ENCODE measurements around the gene AOC1.

Gene AOC1

GRCh38 chr7:150910996-150911422 is 58.7 kb downstream of the AOC1 start:
- DNase-seq (ENCODE audit: low read depth, low spot score): no peak
- TF ChIP-seq SUZ12 (IDR thresholded peaks at IDR 0.05; ENCODE audit: extremely low read depth, insufficient read depth, insufficient read length): no peak
- no peak for TF ChIP-seq YY1 (IDR thresholded peaks at IDR 0.05; ENCODE audit: insufficient read depth, insufficient read length)
- no peak for TF ChIP-seq ZNF274 (IDR thresholded peaks at IDR 0.05; ENCODE audit: low read depth, low read length)
- Histone ChIP-seq H3K36me3 (ENCODE audit: insufficient read depth, insufficient read length, low read length) (no peaks in the 10 kb centered on the region), H3K9ac (ENCODE audit: insufficient read length, low read depth) (no peak overlapping the region), H3K4me3 (ENCODE audit: insufficient read length, low read depth) (no peak overlapping the region), H3K9me3 (ENCODE audit: insufficient read depth, low read length) (no peaks in the 10 kb centered on the region), H3K27me3 (ENCODE audit: insufficient read depth, insufficient read length) (no peaks in the 10 kb centered on the region), H3K4me1 (ENCODE audit: insufficient read depth, insufficient read length) (peaks cover 10% of the 10 kb centered on the region)

All from NT2/D1 (cell line).